Mesothelial cell of epicardium (in vitro differentiated cells): Measurements from ENCODE around the gene GET4. TPM values are rescaled to one million over a fixed set of nuclear protein-coding genes. Genes with fewer than 3 reads are reported as not detected.

Source experiments
- DNase-seq, 2 experiments: peaks; one replicate each; pipeline ENCODE4 v3.0.0; 2021; ENCODE audit warnings: low spot score in 2 of 2; ENCODE audit not compliant: unreplicated experiment in 2 of 2
- H3K27ac Mint-ChIP-seq: 2 replicates; pipeline ENCODE4 v1.8.0; 2021; ENCODE audit warnings: mixed read lengths
- H3K27me3 Mint-ChIP-seq: 2 replicates; pipeline ENCODE4 v1.8.0; 2021; ENCODE audit warnings: low read depth, mixed read lengths
- H3K36me3 Mint-ChIP-seq: 2 replicates; pipeline ENCODE4 v1.8.0; 2021; ENCODE audit warnings: mixed read lengths
- H3K4me1 Mint-ChIP-seq: 2 replicates; pipeline ENCODE4 v1.8.0; 2021; ENCODE audit warnings: mixed read lengths
- H3K4me3 Mint-ChIP-seq: 2 replicates; pipeline ENCODE4 v1.8.0; 2021; ENCODE audit warnings: mild to moderate bottlenecking, moderate library complexity, mixed read lengths
- H3K9me3 Mint-ChIP-seq: 2 replicates; pipeline ENCODE4 v1.8.0; 2021; ENCODE audit warnings: mixed read lengths
- total RNA-seq: library from RNA; stranded (reverse); gene quantifications from 3 replicates; pipeline ENCODE4 v1.2.1, GENCODE V29; 2021
- TF ChIP-seq, protein P1 (sequence below): fragments of 200-600 bp; sonication (generic); IDR thresholded peaks from one replicate; pipeline ENCODE4 v1.5.0; 2021; ENCODE audit warnings: antibody characterized with exemption; ENCODE audit not compliant: unreplicated experiment

Gene GET4
- total RNA-seq, 1 donor from 2014 or later, result 77.6 TPM

DNA sequence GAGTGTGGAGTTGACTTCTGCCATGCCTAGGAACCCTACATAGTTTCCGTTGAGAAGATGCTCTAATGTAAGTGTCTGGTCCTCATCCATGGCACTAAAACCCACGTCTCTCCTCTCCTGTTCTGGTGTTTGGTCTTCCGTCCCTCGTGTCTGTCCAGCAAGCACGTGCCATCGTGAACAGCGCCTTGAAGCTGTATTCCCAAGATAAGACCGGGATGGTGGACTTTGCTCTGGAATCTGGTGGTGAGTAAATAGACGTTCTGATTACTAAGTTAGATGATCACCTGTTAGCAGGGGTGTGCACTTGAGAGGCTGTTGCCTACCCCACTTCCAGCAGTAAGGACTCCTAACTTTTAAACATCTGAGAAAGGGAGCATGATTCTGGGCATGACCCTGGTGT lies 15.1 kb upstream of the GET4 start:
- Mint-ChIP-seq H3K4me3 (no peak overlapping the region), H3K9me3 (no peaks in the 10 kb centered on the region), H3K27ac (no peak overlapping the region), H3K27me3 (no peaks in the 10 kb centered on the region), H3K4me1 (peaks cover 5% of the 10 kb centered on the region), H3K36me3 (peaks cover 61% of the 10 kb centered on the region)
- TF ChIP-seq, protein P1, sequence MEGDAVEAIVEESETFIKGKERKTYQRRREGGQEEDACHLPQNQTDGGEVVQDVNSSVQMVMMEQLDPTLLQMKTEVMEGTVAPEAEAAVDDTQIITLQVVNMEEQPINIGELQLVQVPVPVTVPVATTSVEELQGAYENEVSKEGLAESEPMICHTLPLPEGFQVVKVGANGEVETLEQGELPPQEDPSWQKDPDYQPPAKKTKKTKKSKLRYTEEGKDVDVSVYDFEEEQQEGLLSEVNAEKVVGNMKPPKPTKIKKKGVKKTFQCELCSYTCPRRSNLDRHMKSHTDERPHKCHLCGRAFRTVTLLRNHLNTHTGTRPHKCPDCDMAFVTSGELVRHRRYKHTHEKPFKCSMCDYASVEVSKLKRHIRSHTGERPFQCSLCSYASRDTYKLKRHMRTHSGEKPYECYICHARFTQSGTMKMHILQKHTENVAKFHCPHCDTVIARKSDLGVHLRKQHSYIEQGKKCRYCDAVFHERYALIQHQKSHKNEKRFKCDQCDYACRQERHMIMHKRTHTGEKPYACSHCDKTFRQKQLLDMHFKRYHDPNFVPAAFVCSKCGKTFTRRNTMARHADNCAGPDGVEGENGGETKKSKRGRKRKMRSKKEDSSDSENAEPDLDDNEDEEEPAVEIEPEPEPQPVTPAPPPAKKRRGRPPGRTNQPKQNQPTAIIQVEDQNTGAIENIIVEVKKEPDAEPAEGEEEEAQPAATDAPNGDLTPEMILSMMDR, result no peak
- no peak for DNase-seq

- Mint-ChIP-seq H3K9me3 (no peaks in the 10 kb centered on the region), H3K4me3 (no peak overlapping the region), H3K4me1 (peaks cover 5% of the 10 kb centered on the region), H3K27me3 (no peaks in the 10 kb centered on the region), H3K36me3 (peaks cover 56% of the 10 kb centered on the region), H3K27ac (no peak overlapping the region)
- DNase-seq, result no peak
- TF ChIP-seq, protein P1, result no peak
Measured at GRCh38 chr7:862157-862556, 14.2 kb upstream of the GET4 start.

DNA sequence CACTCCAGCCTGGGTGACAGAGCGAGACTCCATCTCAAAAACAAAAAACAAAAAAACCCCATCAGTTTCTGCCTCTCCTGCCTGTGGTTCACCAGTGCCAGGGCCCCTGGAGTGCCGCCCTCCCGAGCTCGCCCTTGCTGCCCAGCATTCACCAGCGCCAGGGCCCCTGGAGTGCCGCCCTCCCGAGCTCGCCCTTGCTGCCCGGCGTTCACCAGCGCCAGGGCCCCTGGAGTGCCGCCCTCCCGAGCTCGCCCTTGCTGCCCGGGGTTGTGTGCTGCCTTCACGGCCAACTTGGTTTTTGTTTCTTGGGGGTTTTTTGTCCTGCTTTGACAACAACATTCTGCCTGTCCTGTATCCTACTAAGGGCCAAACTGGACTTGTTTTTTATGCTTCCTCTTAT lies 13.2 kb upstream of the GET4 start:
- H3K27me3 Mint-ChIP-seq, result no peaks in the 10 kb centered on the region
- H3K4me1 Mint-ChIP-seq, result peaks cover 5% of the 10 kb centered on the region
- no peaks in the 10 kb centered on the region for H3K9me3 Mint-ChIP-seq
- no peak overlapping the region for H3K27ac Mint-ChIP-seq
- peaks cover 58% of the 10 kb centered on the region for H3K36me3 Mint-ChIP-seq
- TF ChIP-seq, protein P1, result no peak
- no peak for DNase-seq
- no peak overlapping the region for H3K4me3 Mint-ChIP-seq

- no peak overlapping the region for H3K27ac Mint-ChIP-seq
Measured at GRCh38 chr7:865921-866320, 10.4 kb upstream of the GET4 start.

GRCh38 chr7:867001-867405 lies 9.4 kb upstream of the GET4 start:
- TF ChIP-seq, protein P1, result no peak
- no peaks in the 10 kb centered on the region for H3K4me1 Mint-ChIP-seq
- no peak overlapping the region for H3K27ac Mint-ChIP-seq
- H3K36me3 Mint-ChIP-seq, result peaks cover 46% of the 10 kb centered on the region
- no peak for DNase-seq
- H3K4me3 Mint-ChIP-seq, result no peak overlapping the region
- H3K9me3 Mint-ChIP-seq, result no peaks in the 10 kb centered on the region
- no peaks in the 10 kb centered on the region for H3K27me3 Mint-ChIP-seq

More at GRCh38 chr7:865921-866320, 10.4 kb upstream of the GET4 start:
- TF ChIP-seq, protein P1, result no peak
- Mint-ChIP-seq H3K4me3 (no peak overlapping the region), H3K9me3 (no peaks in the 10 kb centered on the region), H3K27me3 (no peaks in the 10 kb centered on the region), H3K36me3 (peaks cover 49% of the 10 kb centered on the region), H3K4me1 (no peaks in the 10 kb centered on the region)
- DNase-seq, result no peak
